ENCODE measurements around the gene ZIM2.

DNA sequence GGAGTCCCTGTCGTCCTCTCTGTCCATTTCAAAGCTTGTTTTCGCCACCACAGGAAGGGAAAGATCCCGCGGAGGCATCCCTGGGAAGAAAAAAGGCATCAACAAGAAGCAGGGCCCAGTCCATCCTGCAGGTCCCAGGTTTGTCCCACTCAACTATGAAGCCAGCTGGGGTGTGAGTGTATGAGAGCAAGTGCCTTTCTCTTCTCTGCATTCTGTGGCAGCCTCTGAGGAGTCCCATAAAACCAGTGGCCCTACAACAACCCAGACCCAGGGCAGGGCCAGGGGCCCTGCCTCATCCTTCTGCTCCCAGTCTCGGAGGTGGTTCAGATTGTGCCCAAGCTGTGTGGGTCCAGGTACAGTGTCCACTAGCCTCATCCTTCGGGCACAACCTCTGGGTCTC lies 18.9 kb downstream of the ZIM2 start:
- no peak for TF ChIP-seq POLR2A (IDR thresholded peaks at IDR 0.05)
- TF ChIP-seq, protein P1, sequence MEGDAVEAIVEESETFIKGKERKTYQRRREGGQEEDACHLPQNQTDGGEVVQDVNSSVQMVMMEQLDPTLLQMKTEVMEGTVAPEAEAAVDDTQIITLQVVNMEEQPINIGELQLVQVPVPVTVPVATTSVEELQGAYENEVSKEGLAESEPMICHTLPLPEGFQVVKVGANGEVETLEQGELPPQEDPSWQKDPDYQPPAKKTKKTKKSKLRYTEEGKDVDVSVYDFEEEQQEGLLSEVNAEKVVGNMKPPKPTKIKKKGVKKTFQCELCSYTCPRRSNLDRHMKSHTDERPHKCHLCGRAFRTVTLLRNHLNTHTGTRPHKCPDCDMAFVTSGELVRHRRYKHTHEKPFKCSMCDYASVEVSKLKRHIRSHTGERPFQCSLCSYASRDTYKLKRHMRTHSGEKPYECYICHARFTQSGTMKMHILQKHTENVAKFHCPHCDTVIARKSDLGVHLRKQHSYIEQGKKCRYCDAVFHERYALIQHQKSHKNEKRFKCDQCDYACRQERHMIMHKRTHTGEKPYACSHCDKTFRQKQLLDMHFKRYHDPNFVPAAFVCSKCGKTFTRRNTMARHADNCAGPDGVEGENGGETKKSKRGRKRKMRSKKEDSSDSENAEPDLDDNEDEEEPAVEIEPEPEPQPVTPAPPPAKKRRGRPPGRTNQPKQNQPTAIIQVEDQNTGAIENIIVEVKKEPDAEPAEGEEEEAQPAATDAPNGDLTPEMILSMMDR (IDR thresholded peaks at IDR 0.05): no peak

Measured in right lobe of liver (tissue), 4 donors.